ENCODE measurements around the gene CMSS1. TPM values are rescaled to one million over a fixed set of nuclear protein-coding genes. Genes with fewer than 3 reads are reported as not detected.

CMSS1 gene
- total and polyA plus RNA-seq, 4 donors, result 3.8 to 19.5 (median 7.5) TPM

DNA sequence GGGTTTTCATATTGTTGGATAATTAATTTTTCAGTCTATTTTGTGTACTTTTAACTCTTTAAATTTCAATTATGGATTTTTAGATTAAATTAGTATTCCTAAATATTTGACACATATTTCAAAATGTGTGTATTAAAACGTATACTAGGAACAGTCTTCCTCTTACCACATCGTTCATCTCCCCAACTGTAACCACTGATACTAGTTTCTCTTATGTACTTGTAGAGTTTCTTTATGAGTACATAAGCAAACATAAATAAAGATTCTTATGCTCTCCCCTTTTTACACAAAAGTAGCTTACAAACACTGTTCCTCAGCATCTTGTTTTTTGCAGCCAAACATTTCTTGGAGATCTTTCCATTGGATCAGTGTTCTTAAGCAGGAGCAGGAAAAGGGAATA, 45.9 kb downstream of the CMSS1 start:
- no peaks in the 10 kb centered on the region for H3K9me3 ChIP-seq (ENCODE audit: control insufficient read depth in 4 of 4, low read length in 3 of 4)
- H3K27me3 ChIP-seq (ENCODE audit: control insufficient read depth in 4 of 4, insufficient read depth in 4 of 4, low read length in 3 of 4), result no peaks in the 10 kb centered on the region
- no peak for DNase-seq (ENCODE audit: low spot score)
- H3K4me3 ChIP-seq (ENCODE audit: low read depth in 1 of 3, low read length in 3 of 3), result no peak overlapping the region
- H3K36me3 ChIP-seq (ENCODE audit: control insufficient read depth in 4 of 4, insufficient read depth in 3 of 4, low read depth in 1 of 4, low read length in 3 of 4), result peaks cover 0 to 2% (median 0%) of the 10 kb centered on the region in 4 donors
- TF ChIP-seq JUND (IDR thresholded peaks at IDR 0.05), result no peak
- no peak for TF ChIP-seq TAF1 (conservative IDR thresholded peaks at IDR 0.05)
- no peak for TF ChIP-seq RXRA (IDR thresholded peaks at IDR 0.05)
- no peak for TF ChIP-seq NR2F2 (IDR thresholded peaks at IDR 0.05)
- TF ChIP-seq, protein P1, sequence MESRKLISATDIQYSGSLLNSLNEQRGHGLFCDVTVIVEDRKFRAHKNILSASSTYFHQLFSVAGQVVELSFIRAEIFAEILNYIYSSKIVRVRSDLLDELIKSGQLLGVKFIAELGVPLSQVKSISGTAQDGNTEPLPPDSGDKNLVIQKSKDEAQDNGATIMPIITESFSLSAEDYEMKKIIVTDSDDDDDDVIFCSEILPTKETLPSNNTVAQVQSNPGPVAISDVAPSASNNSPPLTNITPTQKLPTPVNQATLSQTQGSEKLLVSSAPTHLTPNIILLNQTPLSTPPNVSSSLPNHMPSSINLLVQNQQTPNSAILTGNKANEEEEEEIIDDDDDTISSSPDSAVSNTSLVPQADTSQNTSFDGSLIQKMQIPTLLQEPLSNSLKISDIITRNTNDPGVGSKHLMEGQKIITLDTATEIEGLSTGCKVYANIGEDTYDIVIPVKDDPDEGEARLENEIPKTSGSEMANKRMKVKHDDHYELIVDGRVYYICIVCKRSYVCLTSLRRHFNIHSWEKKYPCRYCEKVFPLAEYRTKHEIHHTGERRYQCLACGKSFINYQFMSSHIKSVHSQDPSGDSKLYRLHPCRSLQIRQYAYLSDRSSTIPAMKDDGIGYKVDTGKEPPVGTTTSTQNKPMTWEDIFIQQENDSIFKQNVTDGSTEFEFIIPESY (IDR thresholded peaks at IDR 0.05), result no peak
- no peak for TF ChIP-seq HNF4A (conservative IDR thresholded peaks at IDR 0.05)
- TF ChIP-seq RAD21 (IDR thresholded peaks at IDR 0.05), result no peak
- no peak for TF ChIP-seq CTCF (IDR thresholded peaks at IDR 0.05; ENCODE audit: low read depth, low read length, missing input control)
- TF ChIP-seq FOXA1 (IDR thresholded peaks at IDR 0.05), result no peak
- TF ChIP-seq GABPA (IDR thresholded peaks at IDR 0.05 in 1 of 2, conservative IDR thresholded peaks at IDR 0.05 in 1 of 2), result no peak
- TF ChIP-seq EGR1 (IDR thresholded peaks at IDR 0.05; ENCODE audit: low read depth in 2 of 2), result no peak
- TF ChIP-seq ATF3 (IDR thresholded peaks at IDR 0.05), result no peak
- H3K27ac ChIP-seq (ENCODE audit: low read depth in 1 of 2, low read length in 2 of 2), result no peak overlapping the region
- WGBS, result 85% methylated on average over 2 of the region's 2 CpGs
- no peak overlapping the region for H3K9ac ChIP-seq (ENCODE audit: low read depth in 1 of 2, low read length in 2 of 2)
- no peaks in the 10 kb centered on the region for H3K4me1 ChIP-seq (ENCODE audit: control insufficient read depth in 4 of 4, insufficient read depth in 4 of 4, low read length in 3 of 4)

- no peaks in the 10 kb centered on the region for H3K27me3 ChIP-seq (ENCODE audit: control insufficient read depth in 4 of 4, insufficient read depth in 4 of 4, low read length in 3 of 4)
- H3K4me1 ChIP-seq (ENCODE audit: control insufficient read depth in 4 of 4, insufficient read depth in 4 of 4, low read length in 3 of 4), result no peaks in the 10 kb centered on the region
- no peak overlapping the region for H3K9ac ChIP-seq (ENCODE audit: low read depth in 1 of 2, low read length in 2 of 2)
- no peak overlapping the region for H3K27ac ChIP-seq (ENCODE audit: low read depth in 1 of 2, low read length in 2 of 2)
- no peak for DNase-seq (ENCODE audit: low spot score)
- H3K9me3 ChIP-seq (ENCODE audit: control insufficient read depth in 4 of 4, low read length in 3 of 4), result no peaks in the 10 kb centered on the region
- TF ChIP-seq NR2F2 (IDR thresholded peaks at IDR 0.05), result no peak
- TF ChIP-seq, protein P2, sequence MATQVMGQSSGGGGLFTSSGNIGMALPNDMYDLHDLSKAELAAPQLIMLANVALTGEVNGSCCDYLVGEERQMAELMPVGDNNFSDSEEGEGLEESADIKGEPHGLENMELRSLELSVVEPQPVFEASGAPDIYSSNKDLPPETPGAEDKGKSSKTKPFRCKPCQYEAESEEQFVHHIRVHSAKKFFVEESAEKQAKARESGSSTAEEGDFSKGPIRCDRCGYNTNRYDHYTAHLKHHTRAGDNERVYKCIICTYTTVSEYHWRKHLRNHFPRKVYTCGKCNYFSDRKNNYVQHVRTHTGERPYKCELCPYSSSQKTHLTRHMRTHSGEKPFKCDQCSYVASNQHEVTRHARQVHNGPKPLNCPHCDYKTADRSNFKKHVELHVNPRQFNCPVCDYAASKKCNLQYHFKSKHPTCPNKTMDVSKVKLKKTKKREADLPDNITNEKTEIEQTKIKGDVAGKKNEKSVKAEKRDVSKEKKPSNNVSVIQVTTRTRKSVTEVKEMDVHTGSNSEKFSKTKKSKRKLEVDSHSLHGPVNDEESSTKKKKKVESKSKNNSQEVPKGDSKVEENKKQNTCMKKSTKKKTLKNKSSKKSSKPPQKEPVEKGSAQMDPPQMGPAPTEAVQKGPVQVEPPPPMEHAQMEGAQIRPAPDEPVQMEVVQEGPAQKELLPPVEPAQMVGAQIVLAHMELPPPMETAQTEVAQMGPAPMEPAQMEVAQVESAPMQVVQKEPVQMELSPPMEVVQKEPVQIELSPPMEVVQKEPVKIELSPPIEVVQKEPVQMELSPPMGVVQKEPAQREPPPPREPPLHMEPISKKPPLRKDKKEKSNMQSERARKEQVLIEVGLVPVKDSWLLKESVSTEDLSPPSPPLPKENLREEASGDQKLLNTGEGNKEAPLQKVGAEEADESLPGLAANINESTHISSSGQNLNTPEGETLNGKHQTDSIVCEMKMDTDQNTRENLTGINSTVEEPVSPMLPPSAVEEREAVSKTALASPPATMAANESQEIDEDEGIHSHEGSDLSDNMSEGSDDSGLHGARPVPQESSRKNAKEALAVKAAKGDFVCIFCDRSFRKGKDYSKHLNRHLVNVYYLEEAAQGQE (IDR thresholded peaks at IDR 0.05), result no peak
- TF ChIP-seq HNF4G (IDR thresholded peaks at IDR 0.05), result no peak
- TF ChIP-seq, protein P1 (IDR thresholded peaks at IDR 0.05), result no peak
- TF ChIP-seq GABPA (IDR thresholded peaks at IDR 0.05 in 1 of 2, conservative IDR thresholded peaks at IDR 0.05 in 1 of 2), result no peak
- no peak for TF ChIP-seq HNF4A (conservative IDR thresholded peaks at IDR 0.05)
- peaks cover 0 to 2% (median 0%) of the 10 kb centered on the region in 4 donors for H3K36me3 ChIP-seq (ENCODE audit: control insufficient read depth in 4 of 4, insufficient read depth in 3 of 4, low read depth in 1 of 4, low read length in 3 of 4)
- H3K4me3 ChIP-seq (ENCODE audit: low read depth in 1 of 3, low read length in 3 of 3), result no peak overlapping the region
- WGBS, result over 99% methylated on average over 2 of the region's 2 CpGs
Measured at GRCh38 chr3:99864289-99864688, 46.6 kb downstream of the CMSS1 start.
